Dermis microvascular lymphatic vessel endothelial cell (primary cell): ENCODE measurements around the gene SYNDIG1L. TPM values are rescaled to one million over a fixed set of nuclear protein-coding genes. Genes with fewer than 3 reads are reported as not detected.
A peak's percentile ranks its signal among the peaks of the same experiment; 100 is the strongest.

Experiments used
- DNase-seq, 2 donors: peaks; one replicate each; pipeline versions ENCODE4 v3.0.0 to v3.0.0-alpha.2; 2010; ENCODE audit warnings: low read depth in 2 of 2
- total RNA-seq: library from RNA; depleted of rRNA; stranded (reverse); fragments of >200 nt; gene quantifications from 2 replicates; pipeline ENCODE4 v1.2.1, GENCODE V29; 2014

The SYNDIG1L gene
- total RNA-seq: not detected in 2 replicates

GRCh38 chr14:74426202-74426582 lies at the start of gene SYNDIG1L:
Gene SYNDIG1L, minus strand, starts transcription at chr14:74426210. Its CDS starts 16,466 bp downstream, at chr14:74409744.
- no peak for DNase-seq

- DNase-seq: no peak
Measured at GRCh38 chr14:74475678-74476077, 49.7 kb upstream of the SYNDIG1L start.

GRCh38 chr14:74474376-74474775 lies 48.4 kb upstream of the SYNDIG1L start:
- no peak for DNase-seq

GRCh38 chr14:74472601-74473000 lies 46.6 kb upstream of the SYNDIG1L start:
- no peak for DNase-seq

- DNase-seq: peak in 1 of 2 donors; percentile 32
Measured at GRCh38 chr14:74469548-74470518, 43.8 kb upstream of the SYNDIG1L start.

GRCh38 chr14:74468513-74468912 lies 42.5 kb upstream of the SYNDIG1L start:
- no peak for DNase-seq

GRCh38 chr14:74465335-74465734 lies 39.3 kb upstream of the SYNDIG1L start:
- no peak for DNase-seq

- DNase-seq: no peak
Measured at GRCh38 chr14:74464785-74465184, 38.8 kb upstream of the SYNDIG1L start.

- DNase-seq: no peak
Measured at GRCh38 chr14:74463697-74464096, 37.7 kb upstream of the SYNDIG1L start.

- no peak for DNase-seq
Measured at GRCh38 chr14:74462993-74463392, 37.0 kb upstream of the SYNDIG1L start.

GRCh38 chr14:74459976-74460375 lies 34.0 kb upstream of the SYNDIG1L start:
- DNase-seq: peak in 1 of 2 donors; percentile 33

- DNase-seq: peak in 1 of 2 donors; percentile 66
Measured at GRCh38 chr14:74459289-74459946, 33.4 kb upstream of the SYNDIG1L start.

- DNase-seq: no peak
Measured at GRCh38 chr14:74457565-74457895, 31.5 kb upstream of the SYNDIG1L start.

GRCh38 chr14:74456684-74457564 lies 30.9 kb upstream of the SYNDIG1L start:
- no peak for DNase-seq

- peak in 1 of 2 donors; percentile 43 for DNase-seq
Measured at GRCh38 chr14:74454397-74454796, 28.4 kb upstream of the SYNDIG1L start.

GRCh38 chr14:74444866-74445265 lies 18.9 kb upstream of the SYNDIG1L start:
- no peak for DNase-seq

- DNase-seq: no peak
Measured at GRCh38 chr14:74442757-74443156, 16.7 kb upstream of the SYNDIG1L start.

- no peak for DNase-seq
Measured at GRCh38 chr14:74441113-74441512, 15.1 kb upstream of the SYNDIG1L start.

GRCh38 chr14:74438351-74438915 lies 12.4 kb upstream of the SYNDIG1L start:
- no peak for DNase-seq

GRCh38 chr14:74437496-74438053 lies 11.6 kb upstream of the SYNDIG1L start:
- peak in 1 of 2 donors; percentile 29 for DNase-seq

- DNase-seq: no peak
Measured at GRCh38 chr14:74434294-74434693, 8.3 kb upstream of the SYNDIG1L start.
